Pulmonary artery endothelial cell (primary cell): ENCODE results near the gene DIRAS2. TPM values are rescaled to one million over a fixed set of nuclear protein-coding genes. Genes with fewer than 3 reads are reported as not detected.

Experiments used
- DNase-seq: peaks from one replicate; pipeline ENCODE4 v3.0.0-alpha.2; 2011; ENCODE audit warnings: low read depth, low spot score
- total RNA-seq: library from RNA; depleted of rRNA; stranded (reverse); fragments of >200 nt; gene quantifications from 2 replicates; pipeline ENCODE4 v1.2.3, GENCODE V29; 2014

The DIRAS2 gene
- total RNA-seq, 1 donor from 2014 or later = not detected

DNA sequence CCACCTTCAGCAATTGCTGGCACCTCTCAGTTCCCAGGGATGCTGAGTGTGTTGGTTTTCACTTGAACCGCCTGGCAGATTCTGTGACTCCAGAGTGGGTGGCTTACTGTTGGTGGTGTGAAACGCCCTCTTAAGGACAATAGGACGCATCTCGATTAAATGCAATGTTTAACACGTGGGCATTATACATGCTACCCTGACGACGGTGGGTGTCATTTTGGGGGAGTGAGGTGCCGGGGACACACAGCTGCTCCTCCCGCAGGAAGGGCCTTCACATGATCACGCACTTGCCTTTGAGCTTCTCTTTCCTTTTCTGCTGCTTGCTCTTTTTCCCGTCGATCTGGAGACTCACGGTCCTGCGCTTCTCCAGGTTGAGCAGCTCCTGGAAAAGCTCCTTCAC lies 29.7 kb downstream of the DIRAS2 start:
- DNase-seq = no peak

- DNase-seq = no peak
These were observed 31.1 kb downstream of the DIRAS2 start for GRCh38 chr9:90611568-90611967.

DNA sequence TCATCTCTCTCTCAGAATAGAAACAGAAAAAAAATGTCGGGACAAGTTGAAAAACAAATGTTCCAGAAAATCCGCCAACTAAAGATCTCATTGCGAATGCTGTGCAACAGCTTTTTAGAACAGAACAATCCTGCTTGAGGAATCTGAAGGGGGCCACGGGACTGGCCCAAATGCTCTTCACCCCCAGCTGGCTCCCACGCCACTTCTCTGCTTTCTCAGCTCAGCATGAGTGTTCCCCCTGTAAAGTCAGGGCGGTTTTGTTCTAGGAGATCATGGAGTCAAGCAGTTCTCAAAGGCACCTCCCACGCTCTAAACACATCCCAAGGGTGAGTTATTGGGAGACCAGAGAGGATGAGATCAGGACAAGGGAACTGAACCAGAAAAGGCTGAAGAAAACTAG lies 31.5 kb downstream of the DIRAS2 start:
- no peak for DNase-seq

DNA sequence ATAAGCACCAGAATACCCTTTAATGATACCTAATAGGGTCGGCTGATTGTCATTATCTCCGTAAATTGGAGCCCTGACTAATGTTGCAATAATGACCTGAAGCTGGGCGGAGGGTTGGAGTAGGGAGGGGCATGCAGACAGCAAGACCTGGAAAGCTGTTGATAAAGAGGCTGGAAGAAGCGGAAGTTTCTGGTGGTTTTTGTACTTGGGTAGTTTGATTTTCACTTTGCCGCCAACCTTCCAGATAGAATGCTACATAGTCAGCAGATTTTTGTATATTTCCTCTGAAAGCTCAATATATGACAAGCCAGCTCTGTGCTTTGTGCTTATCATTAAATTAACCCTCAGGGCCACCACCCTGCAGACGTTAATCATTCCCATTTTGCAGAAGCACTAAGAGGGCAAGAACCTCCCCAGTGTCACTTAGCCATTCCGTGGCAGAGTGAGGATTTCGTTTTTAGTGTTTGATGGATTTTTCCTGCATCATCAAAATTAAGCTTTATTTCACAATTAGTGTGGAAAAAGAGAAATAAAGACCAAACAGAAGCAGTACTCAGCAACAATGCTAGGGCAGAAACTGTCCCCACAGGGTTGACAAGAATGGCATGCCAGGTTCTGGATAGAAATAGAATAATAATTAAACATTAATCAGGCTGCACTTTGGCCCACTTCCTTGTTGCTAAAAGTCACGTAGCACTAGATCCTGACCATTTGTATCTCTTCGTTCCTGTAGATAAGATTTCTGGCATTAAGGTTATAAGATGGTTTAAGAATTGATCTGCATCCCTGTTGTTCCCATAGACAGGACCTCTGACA lies 34.7 kb downstream of the DIRAS2 start:
- no peak for DNase-seq

GRCh38 chr9:90600029-90600428 lies 42.6 kb downstream of the DIRAS2 start:
- no peak for DNase-seq

GRCh38 chr9:90598191-90598590 lies 44.4 kb downstream of the DIRAS2 start:
- no peak for DNase-seq

GRCh38 chr9:90593646-90594045 lies 49.0 kb downstream of the DIRAS2 start:
- no peak for DNase-seq

DNA sequence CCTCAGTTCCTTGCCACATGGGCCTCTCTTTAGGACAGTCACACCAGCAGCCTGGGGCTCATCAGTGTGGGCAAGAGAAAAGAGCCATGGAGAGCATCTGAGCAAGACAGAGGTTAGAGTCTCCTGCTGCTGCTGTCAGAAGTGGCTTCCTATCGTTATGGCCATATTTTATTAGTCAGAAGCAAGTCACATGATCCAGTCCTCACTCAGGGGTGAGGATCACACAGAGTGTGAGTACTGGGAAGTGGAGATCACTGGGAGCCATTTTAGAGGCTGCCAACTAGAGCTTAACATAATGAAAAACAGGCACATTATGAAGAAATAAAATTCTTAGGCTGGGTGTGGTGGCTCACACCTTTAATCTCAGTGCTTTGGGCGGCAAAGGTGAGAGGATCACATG lies 62.0 kb downstream of the DIRAS2 start:
- no peak for DNase-seq

DNA sequence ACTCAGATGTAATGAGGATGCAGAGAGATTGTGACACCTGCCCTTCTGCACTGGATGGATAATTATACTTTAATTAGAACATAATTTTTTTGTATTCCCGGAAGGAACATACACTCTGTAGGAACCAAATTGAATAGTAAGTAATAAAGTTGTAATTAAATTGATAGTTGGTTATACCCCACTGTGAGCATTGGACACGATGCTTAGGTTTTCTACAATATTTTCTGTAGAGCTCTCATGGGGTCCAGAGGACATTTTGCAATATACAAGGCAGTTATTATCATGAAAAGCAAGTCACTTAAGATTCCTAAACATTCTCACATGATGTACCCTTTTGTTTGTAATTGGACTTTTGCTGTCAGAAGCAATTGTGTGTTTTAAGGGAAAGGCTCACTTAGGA lies 63.4 kb downstream of the DIRAS2 start:
- DNase-seq = no peak

- DNase-seq = no peak
These were observed 64.4 kb downstream of the DIRAS2 start for GRCh38 chr9:90578126-90578815.

DNA sequence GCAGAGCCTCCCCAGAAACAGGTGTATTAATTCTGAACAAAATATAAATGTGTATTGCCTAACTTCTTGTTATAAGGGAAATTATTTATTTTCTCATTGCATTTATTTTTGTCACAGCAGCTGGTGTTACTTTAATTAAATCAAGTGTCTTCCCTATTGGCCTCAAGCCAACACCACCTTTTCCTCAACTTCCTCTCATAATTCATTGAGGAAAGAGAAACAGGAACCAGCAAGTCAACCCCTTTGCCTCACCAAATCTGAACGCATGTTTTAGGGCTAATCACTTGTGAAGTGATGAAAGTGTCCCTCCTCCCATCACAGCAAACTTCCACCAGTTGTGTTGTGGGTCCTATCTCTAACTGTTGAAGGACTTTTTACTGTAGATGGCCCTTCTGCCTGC lies 73.1 kb downstream of the DIRAS2 start:
- no peak for DNase-seq

GRCh38 chr9:90568667-90569066 lies 74.0 kb downstream of the DIRAS2 start:
- no peak for DNase-seq

GRCh38 chr9:90562229-90562628 lies 80.4 kb downstream of the DIRAS2 start:
- no peak for DNase-seq

Other genes with a start within 250 kb of the DIRAS2 start
- gene SYK, start 159.0 kb upstream of the DIRAS2 start, total RNA-seq = 0.07 TPM in 1 of 2 replicates, not detected in the other